ENCODE measurements around the gene PTGS1.
"Not testable (repeated sequence)": the region's sequence is repeated elsewhere in the genome, so short reads cannot be mapped to it uniquely, and the experiment has no call there.

Gene PTGS1

GRCh38 chr9:122370869-122371755, at the start of gene PTGS1:
TSS of gene PTGS1 (plus strand) at chr9:122371024. CDS start at chr9:122371085, 61 bp downstream.
- peak; percentile 49 for DNase-seq

GRCh38 chr9:122322553-122322952, 48.3 kb upstream of the PTGS1 start:
- DNase-seq = no peak

- DNase-seq = not testable (repeated sequence)
These were observed 46.2 kb upstream of the PTGS1 start for GRCh38 chr9:122324665-122325064.

GRCh38 chr9:122325124-122325523, 45.7 kb upstream of the PTGS1 start:
- no peak for DNase-seq

GRCh38 chr9:122327175-122327574, 43.6 kb upstream of the PTGS1 start:
- DNase-seq = no peak

GRCh38 chr9:122329597-122329996, 41.2 kb upstream of the PTGS1 start:
- DNase-seq = no peak

- not testable (repeated sequence) for DNase-seq
These were observed 40.4 kb upstream of the PTGS1 start for GRCh38 chr9:122330466-122330865.

- no peak for DNase-seq
These were observed 39.3 kb upstream of the PTGS1 start for GRCh38 chr9:122331523-122331927.

GRCh38 chr9:122332083-122332482, 38.7 kb upstream of the PTGS1 start:
- DNase-seq = no peak

GRCh38 chr9:122332644-122333043, 38.2 kb upstream of the PTGS1 start:
- no peak for DNase-seq

GRCh38 chr9:122333169-122333808, 37.5 kb upstream of the PTGS1 start:
- DNase-seq = no peak

- no peak for DNase-seq
These were observed 35.9 kb upstream of the PTGS1 start for GRCh38 chr9:122334916-122335315.

- no peak for DNase-seq
These were observed 34.6 kb upstream of the PTGS1 start for GRCh38 chr9:122336189-122336588.

GRCh38 chr9:122336866-122337555, 33.8 kb upstream of the PTGS1 start:
- no peak for DNase-seq

- DNase-seq = no peak
These were observed 33.3 kb upstream of the PTGS1 start for GRCh38 chr9:122337556-122337929.

- DNase-seq = no peak
These were observed 32.3 kb upstream of the PTGS1 start for GRCh38 chr9:122338536-122338935.

- no peak for DNase-seq
These were observed 31.8 kb upstream of the PTGS1 start for GRCh38 chr9:122338994-122339393.

GRCh38 chr9:122339579-122339978, 31.2 kb upstream of the PTGS1 start:
- DNase-seq = no peak

- no peak for DNase-seq
These were observed 30.7 kb upstream of the PTGS1 start for GRCh38 chr9:122340161-122340560.

- DNase-seq = no peak
These were observed 28.3 kb upstream of the PTGS1 start for GRCh38 chr9:122342323-122343050.

- DNase-seq = no peak
These were observed 24.1 kb upstream of the PTGS1 start for GRCh38 chr9:122346478-122347347.

All from KG1 (cell line).